ENCODE results near the gene FAM131A. TPM values are rescaled to one million over a fixed set of nuclear protein-coding genes. Genes with fewer than 3 reads are reported as not detected.

The FAM131A gene
- total RNA-seq, 1 donor from 2014 or later: 14.0 TPM

- no peaks in the 10 kb centered on the region for H3K27me3 ChIP-seq (ENCODE audit: control insufficient read depth, insufficient read depth, low read length)
- no peak overlapping the region for H3K4me3 ChIP-seq (ENCODE audit: low read depth, low read length)
Observed at GRCh38 chr3:184317201-184317600, 20.2 kb upstream of the FAM131A start.

GRCh38 chr3:184320104-184320445 is 17.3 kb upstream of the FAM131A start:
- no peak for TF ChIP-seq CTCF (IDR thresholded peaks at IDR 0.05; ENCODE audit: insufficient read depth, low read length, poor library complexity, severe bottlenecking)
- Histone ChIP-seq H3K4me3 (ENCODE audit: low read depth, low read length) (no peak overlapping the region), H3K27me3 (ENCODE audit: control insufficient read depth, insufficient read depth, low read length) (no peaks in the 10 kb centered on the region), H3K36me3 (ENCODE audit: control insufficient read depth, insufficient read depth, low read length) (peaks cover 18% of the 10 kb centered on the region)
- peak; percentile 70 for DNase-seq (ENCODE audit: low read depth)

More at GRCh38 chr3:184317201-184317600, 20.2 kb upstream of the FAM131A start:
- peaks cover 13% of the 10 kb centered on the region for H3K36me3 ChIP-seq (ENCODE audit: control insufficient read depth, insufficient read depth, low read length)
- no peak for TF ChIP-seq CTCF (IDR thresholded peaks at IDR 0.05; ENCODE audit: insufficient read depth, low read length, poor library complexity, severe bottlenecking)
- no peak for DNase-seq (ENCODE audit: low read depth)

- no peaks in the 10 kb centered on the region for H3K27me3 ChIP-seq (ENCODE audit: control insufficient read depth, insufficient read depth, low read length)
- TF ChIP-seq CTCF (IDR thresholded peaks at IDR 0.05; ENCODE audit: insufficient read depth, low read length, poor library complexity, severe bottlenecking): no peak
- H3K4me3 ChIP-seq (ENCODE audit: low read depth, low read length): no peak overlapping the region
- no peak for DNase-seq (ENCODE audit: low read depth)
- H3K36me3 ChIP-seq (ENCODE audit: control insufficient read depth, insufficient read depth, low read length): peaks cover 19% of the 10 kb centered on the region
Observed at GRCh38 chr3:184321666-184322065, 15.7 kb upstream of the FAM131A start.

- no peak for DNase-seq (ENCODE audit: low read depth)
- Histone ChIP-seq H3K4me3 (ENCODE audit: low read depth, low read length) (no peak overlapping the region), H3K27me3 (ENCODE audit: control insufficient read depth, insufficient read depth, low read length) (no peaks in the 10 kb centered on the region), H3K36me3 (ENCODE audit: control insufficient read depth, insufficient read depth, low read length) (peaks cover 18% of the 10 kb centered on the region)
- TF ChIP-seq CTCF (IDR thresholded peaks at IDR 0.05; ENCODE audit: insufficient read depth, low read length, poor library complexity, severe bottlenecking): no peak
Observed at GRCh38 chr3:184322731-184323487, 14.5 kb upstream of the FAM131A start.

- TF ChIP-seq CTCF (IDR thresholded peaks at IDR 0.05; ENCODE audit: insufficient read depth, low read length, poor library complexity, severe bottlenecking): no peak
- peaks cover 20% of the 10 kb centered on the region for H3K36me3 ChIP-seq (ENCODE audit: control insufficient read depth, insufficient read depth, low read length)
- no peak for DNase-seq (ENCODE audit: low read depth)
- H3K4me3 ChIP-seq (ENCODE audit: low read depth, low read length): no peak overlapping the region
- H3K27me3 ChIP-seq (ENCODE audit: control insufficient read depth, insufficient read depth, low read length): no peaks in the 10 kb centered on the region
Observed at GRCh38 chr3:184323696-184324095, 13.7 kb upstream of the FAM131A start.

- Histone ChIP-seq H3K36me3 (ENCODE audit: control insufficient read depth, insufficient read depth, low read length) (peaks cover 19% of the 10 kb centered on the region), H3K4me3 (ENCODE audit: low read depth, low read length) (no peak overlapping the region), H3K27me3 (ENCODE audit: control insufficient read depth, insufficient read depth, low read length) (no peaks in the 10 kb centered on the region)
- no peak for TF ChIP-seq CTCF (IDR thresholded peaks at IDR 0.05; ENCODE audit: insufficient read depth, low read length, poor library complexity, severe bottlenecking)
- no peak for DNase-seq (ENCODE audit: low read depth)
Observed at GRCh38 chr3:184325269-184325668, 12.1 kb upstream of the FAM131A start.

Data from kidney epithelial cell (primary cell).